ENCODE measurements around the gene SLC5A9. TPM values are rescaled to one million over a fixed set of nuclear protein-coding genes. Genes with fewer than 3 reads are reported as not detected.

The SLC5A9 gene
- total RNA-seq, result not detected in 2 replicates

GRCh38 chr1:48222501-48223242, at the start of gene SLC5A9:
Gene SLC5A9 (plus strand): TSS chr1:48222716. CDS start chr1:48222737, 21 bp downstream.

Other genes starting within 250 kb of the SLC5A9 start
- under 0.01 TPM in 1 of 2 replicates, not detected in the other for gene TRABD2B, start 225.3 kb upstream of the SLC5A9 start, total RNA-seq
- gene SPATA6, start 249.5 kb downstream of the SLC5A9 start, total RNA-seq, result 2.9 and 3.2 TPM in 2 replicates